ENCODE results near the gene GLUD2.
"Not testable (repeated sequence)": the region's sequence is repeated elsewhere in the genome, so short reads cannot be mapped to it uniquely, and the experiment has no call there.

Gene GLUD2

GRCh38 chrX:121047441-121048419, at the start of gene GLUD2:
Gene GLUD2, plus strand, starts transcription at chrX:121047610. Its CDS starts 75 bp downstream, at chrX:121047685.
- DNase-seq (ENCODE audit: low read depth), result not testable (repeated sequence)
- peak within 1 kb of the TSS; percentile 37 for H3K4me3 ChIP-seq (ENCODE audit: low read depth, low read length)

DNA sequence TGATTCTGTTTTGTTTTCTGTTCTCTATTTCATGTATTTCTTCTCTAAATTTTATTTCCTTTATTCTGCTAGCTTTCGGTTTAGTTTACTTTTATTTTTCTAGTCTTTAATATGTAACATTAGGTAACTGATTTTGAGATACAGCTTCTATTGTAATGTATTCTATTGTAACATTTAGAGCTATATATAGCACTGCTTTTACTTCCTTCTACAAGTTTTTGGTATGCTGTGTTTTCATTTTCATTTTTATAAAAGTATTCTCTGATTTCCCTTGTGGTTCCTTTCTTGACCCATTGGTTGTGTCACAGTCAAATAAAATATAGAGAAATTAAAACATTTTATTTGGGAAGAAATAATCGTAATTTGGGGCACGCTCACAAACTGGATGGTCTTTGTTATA, 48.0 kb upstream of the GLUD2 start:
- no peak for DNase-seq (ENCODE audit: low read depth)
- H3K4me3 ChIP-seq (ENCODE audit: low read depth, low read length), result no peak overlapping the region

GRCh38 chrX:121000589-121000988, 46.8 kb upstream of the GLUD2 start:
- no peak overlapping the region for H3K4me3 ChIP-seq (ENCODE audit: low read depth, low read length)
- DNase-seq (ENCODE audit: low read depth), result no peak

GRCh38 chrX:121008920-121009319, 38.5 kb upstream of the GLUD2 start:
- DNase-seq (ENCODE audit: low read depth), result no peak
- no peak overlapping the region for H3K4me3 ChIP-seq (ENCODE audit: low read depth, low read length)

DNA sequence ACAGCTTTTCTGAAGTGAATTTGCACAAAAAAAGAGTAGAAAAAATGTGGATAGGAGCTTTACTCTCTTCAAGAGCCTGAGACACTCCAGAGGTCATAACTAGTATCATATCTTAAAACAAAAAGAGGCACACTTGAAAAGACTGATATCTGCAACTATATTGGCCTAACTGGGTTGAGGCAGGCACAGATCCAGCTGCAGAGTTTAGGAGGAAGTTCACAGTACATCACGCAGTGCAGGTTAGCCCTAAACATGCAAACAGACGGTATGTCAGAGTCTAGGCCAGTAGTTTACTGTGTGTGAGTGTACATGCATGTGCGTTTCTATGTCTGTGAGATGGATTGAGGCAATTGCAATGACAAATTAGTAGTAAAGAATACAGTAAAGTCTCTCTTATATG, 37.6 kb upstream of the GLUD2 start:
- no peak for DNase-seq (ENCODE audit: low read depth)
- H3K4me3 ChIP-seq (ENCODE audit: low read depth, low read length), result no peak overlapping the region

GRCh38 chrX:121010218-121010617, 37.2 kb upstream of the GLUD2 start:
- DNase-seq (ENCODE audit: low read depth), result no peak
- H3K4me3 ChIP-seq (ENCODE audit: low read depth, low read length), result no peak overlapping the region

- no peak for DNase-seq (ENCODE audit: low read depth)
- H3K4me3 ChIP-seq (ENCODE audit: low read depth, low read length), result no peak overlapping the region
Observed at GRCh38 chrX:121011254-121011653, 36.2 kb upstream of the GLUD2 start.

DNA sequence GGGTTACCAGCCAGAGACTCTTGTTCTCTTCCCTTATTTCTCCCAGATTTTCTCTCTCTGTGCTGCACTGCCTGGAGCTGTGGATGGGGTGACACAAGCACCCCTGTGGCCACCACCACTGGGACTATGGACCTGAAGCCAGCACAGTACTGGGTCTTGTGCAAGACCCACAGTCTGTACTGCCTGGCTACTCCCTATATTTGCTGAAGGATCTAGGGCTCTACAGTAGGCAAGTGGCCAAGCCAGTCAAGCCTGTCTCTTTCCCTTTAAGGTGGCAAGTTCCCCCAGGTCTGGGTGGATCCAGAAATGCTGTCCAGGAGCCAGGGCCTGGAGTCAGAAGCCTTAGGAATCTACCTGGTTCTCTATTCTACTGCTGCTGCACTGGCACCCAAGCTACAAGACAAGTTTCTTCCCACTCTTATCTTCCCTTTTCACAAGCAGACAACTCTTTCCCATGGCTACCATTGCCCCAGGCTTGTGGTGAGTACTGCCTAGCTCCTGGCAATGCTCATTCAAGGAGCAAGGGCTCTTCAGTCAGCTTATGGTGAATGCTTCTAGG, 33.4 kb upstream of the GLUD2 start:
- no peak overlapping the region for H3K4me3 ChIP-seq (ENCODE audit: low read depth, low read length)
- no peak for DNase-seq (ENCODE audit: low read depth)

- H3K4me3 ChIP-seq (ENCODE audit: low read depth, low read length), result no peak overlapping the region
- no peak for DNase-seq (ENCODE audit: low read depth)
Observed at GRCh38 chrX:121014826-121015225, 32.6 kb upstream of the GLUD2 start.

- no peak overlapping the region for H3K4me3 ChIP-seq (ENCODE audit: low read depth, low read length)
- DNase-seq (ENCODE audit: low read depth), result no peak
Observed at GRCh38 chrX:121028419-121028818, 19.0 kb upstream of the GLUD2 start.

DNA sequence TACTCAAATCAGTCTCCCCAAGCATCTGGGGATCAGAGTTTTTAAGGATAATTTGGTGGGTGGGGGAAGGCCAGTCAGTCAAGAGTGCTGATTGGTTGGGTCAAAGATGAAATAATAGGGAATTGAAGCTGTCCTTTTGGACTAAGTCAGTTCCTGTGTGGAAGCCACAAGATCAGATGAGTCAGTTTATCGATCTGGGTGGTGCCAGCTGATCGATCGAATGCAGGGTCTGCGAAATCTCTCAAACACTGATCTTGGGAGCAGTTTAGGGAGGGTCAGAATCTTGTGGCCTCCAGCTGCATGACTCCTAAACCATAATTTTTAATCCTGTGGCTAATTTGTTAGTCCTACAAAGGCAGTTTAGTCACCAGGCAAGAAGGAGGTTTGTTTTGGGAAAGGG, 17.3 kb upstream of the GLUD2 start:
- H3K4me3 ChIP-seq (ENCODE audit: low read depth, low read length), result no peak overlapping the region
- no peak for DNase-seq (ENCODE audit: low read depth)

- no peak overlapping the region for H3K4me3 ChIP-seq (ENCODE audit: low read depth, low read length)
Observed at GRCh38 chrX:121032531-121032930, 14.9 kb upstream of the GLUD2 start.

DNA sequence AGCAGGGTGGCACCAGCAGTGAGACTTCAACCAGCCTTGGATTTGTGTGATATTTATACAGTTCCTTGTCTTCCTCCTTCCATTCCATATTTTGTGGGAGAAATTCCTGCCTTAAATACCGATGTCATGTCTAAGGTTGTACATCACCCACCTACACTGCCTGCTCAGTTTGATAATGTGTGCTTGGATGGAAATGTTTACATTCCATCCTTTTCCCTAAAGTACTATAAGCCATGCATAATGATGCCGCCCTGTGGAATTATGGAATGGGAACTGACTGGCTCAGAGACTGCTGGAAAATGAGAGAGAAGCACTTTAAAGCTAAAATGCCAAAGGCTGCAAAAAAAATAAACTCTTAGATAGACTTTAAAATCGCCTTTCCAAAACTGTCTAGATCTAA, 11.3 kb upstream of the GLUD2 start:
- no peak for DNase-seq (ENCODE audit: low read depth)
- H3K4me3 ChIP-seq (ENCODE audit: low read depth, low read length), result no peak overlapping the region

More at GRCh38 chrX:121032531-121032930, 14.9 kb upstream of the GLUD2 start:
- DNase-seq (ENCODE audit: low read depth), result no peak

- no peak overlapping the region for H3K4me3 ChIP-seq (ENCODE audit: low read depth, low read length)
- no peak for DNase-seq (ENCODE audit: low read depth)
Observed at GRCh38 chrX:121036951-121037350, 10.5 kb upstream of the GLUD2 start.

DNA sequence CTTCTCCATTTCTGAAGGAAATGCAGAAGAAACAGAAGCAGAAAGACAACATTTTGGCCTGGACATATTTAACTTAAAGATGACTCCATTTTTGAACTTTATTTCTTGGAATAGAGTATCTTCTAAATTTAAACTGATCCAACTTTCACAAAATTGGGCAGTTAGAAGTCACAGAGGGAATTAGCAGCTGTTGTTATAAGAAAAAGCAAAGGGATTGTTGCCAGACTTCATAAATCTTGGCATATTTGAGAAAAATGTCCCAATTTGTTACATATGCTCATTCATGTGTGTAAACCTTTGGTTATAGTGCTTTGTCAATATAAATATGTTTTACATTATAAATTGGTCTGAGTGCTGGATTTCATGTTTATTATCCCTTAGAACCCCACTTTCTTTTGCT, 3.4 kb downstream of the GLUD2 start:
- no peak overlapping the region for H3K4me3 ChIP-seq (ENCODE audit: low read depth, low read length)
- DNase-seq (ENCODE audit: low read depth), result no peak

GRCh38 chrX:121052122-121052521, 4.7 kb downstream of the GLUD2 start:
- no peak overlapping the region for H3K4me3 ChIP-seq (ENCODE audit: low read depth, low read length)
- no peak for DNase-seq (ENCODE audit: low read depth)

- DNase-seq (ENCODE audit: low read depth), result no peak
- no peak overlapping the region for H3K4me3 ChIP-seq (ENCODE audit: low read depth, low read length)
Observed at GRCh38 chrX:121062289-121062688, 14.9 kb downstream of the GLUD2 start.

GRCh38 chrX:121064579-121064978, 17.2 kb downstream of the GLUD2 start:
- H3K4me3 ChIP-seq (ENCODE audit: low read depth, low read length), result no peak overlapping the region
- DNase-seq (ENCODE audit: low read depth), result no peak

DNA sequence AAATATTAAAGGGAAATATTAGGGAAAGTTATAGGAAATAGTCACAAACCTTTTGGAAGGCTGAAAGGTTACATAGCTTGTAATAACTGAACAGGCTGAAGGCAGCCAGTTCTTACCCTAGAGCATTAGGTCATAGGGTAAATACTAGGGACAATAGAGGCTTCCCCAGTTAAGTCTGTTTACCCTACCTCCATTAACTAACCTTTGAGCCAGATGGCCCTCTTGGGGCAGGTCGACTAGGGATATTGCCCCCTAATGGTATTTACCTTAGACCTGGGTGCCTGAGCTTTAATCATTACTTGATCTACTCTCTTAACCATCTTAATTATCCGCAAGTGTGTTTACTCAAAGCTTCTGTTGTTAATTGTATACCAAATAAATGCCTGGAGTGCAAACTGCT, 36.8 kb downstream of the GLUD2 start:
- not testable (repeated sequence) for DNase-seq (ENCODE audit: low read depth)

GRCh38 chrX:121084903-121085611, 37.6 kb downstream of the GLUD2 start:
- H3K4me3 ChIP-seq (ENCODE audit: low read depth, low read length), result no peak overlapping the region
- no peak for DNase-seq (ENCODE audit: low read depth)

More for the DNA sequence above, 36.8 kb downstream of the GLUD2 start:
- H3K4me3 ChIP-seq (ENCODE audit: low read depth, low read length), result not testable (repeated sequence)

All from skeletal muscle cell (primary cell).